DOHH2 (cell line): ENCODE measurements around the gene GGPS1.

ENCODE experiments used
- EZH2phosphoT487 ChIP-seq: fragments of 200-600 bp; sonication (generic); IDR thresholded peaks from 2 replicates; pipeline ENCODE4 v1.6.1; 2017; ENCODE audit warnings: borderline replicate concordance, mild to moderate bottlenecking, antibody characterized with exemption, low read length, moderate library complexity, mixed read lengths
- TF ChIP-seq, protein P1 (sequence below): fragments of 200-600 bp; sonication (generic); IDR thresholded peaks from one replicate; pipeline ENCODE4 v1.5.1; 2014; ENCODE audit warnings: antibody characterized with exemption, mild to moderate bottlenecking, low read depth, low read length; ENCODE audit not compliant: poor library complexity, severe bottlenecking

DNA sequence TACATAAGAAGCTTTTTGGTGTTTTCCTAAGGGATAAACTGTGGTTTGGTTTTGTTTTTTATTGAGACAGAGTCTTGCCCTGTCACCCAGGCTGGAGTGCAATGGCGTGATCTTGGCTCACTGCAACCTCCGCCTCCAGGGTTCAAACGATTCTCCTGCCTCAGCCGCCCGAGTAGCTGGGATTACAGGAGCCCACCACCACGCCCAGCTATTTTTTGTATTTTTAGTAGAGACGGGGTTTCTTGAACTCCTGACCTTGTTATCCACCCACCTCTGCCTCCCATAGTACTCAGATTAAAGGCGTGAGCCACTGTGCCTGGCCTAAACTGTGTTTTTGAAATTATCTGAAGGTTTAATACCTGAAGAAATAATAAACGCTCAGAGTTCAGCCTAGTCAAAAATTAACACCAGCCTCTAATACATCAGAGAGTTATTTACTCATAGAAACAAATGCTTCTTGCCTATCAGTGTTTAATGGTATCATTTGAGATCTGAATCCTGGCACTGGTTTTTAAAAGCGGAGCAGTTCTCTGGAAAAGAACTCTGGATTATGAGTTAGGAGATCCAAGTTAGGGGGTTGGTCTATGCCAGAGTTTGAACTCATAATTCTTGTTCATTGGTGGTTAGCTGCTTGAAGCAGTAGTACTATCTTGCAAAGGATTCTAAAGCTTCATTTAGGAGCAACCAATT, 29.1 kb upstream of the GGPS1 start:
- TF ChIP-seq, protein P1, sequence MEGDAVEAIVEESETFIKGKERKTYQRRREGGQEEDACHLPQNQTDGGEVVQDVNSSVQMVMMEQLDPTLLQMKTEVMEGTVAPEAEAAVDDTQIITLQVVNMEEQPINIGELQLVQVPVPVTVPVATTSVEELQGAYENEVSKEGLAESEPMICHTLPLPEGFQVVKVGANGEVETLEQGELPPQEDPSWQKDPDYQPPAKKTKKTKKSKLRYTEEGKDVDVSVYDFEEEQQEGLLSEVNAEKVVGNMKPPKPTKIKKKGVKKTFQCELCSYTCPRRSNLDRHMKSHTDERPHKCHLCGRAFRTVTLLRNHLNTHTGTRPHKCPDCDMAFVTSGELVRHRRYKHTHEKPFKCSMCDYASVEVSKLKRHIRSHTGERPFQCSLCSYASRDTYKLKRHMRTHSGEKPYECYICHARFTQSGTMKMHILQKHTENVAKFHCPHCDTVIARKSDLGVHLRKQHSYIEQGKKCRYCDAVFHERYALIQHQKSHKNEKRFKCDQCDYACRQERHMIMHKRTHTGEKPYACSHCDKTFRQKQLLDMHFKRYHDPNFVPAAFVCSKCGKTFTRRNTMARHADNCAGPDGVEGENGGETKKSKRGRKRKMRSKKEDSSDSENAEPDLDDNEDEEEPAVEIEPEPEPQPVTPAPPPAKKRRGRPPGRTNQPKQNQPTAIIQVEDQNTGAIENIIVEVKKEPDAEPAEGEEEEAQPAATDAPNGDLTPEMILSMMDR, result no peak
- TF ChIP-seq EZH2phosphoT487, result no peak
